ENCODE results near the gene AHR.

DNA sequence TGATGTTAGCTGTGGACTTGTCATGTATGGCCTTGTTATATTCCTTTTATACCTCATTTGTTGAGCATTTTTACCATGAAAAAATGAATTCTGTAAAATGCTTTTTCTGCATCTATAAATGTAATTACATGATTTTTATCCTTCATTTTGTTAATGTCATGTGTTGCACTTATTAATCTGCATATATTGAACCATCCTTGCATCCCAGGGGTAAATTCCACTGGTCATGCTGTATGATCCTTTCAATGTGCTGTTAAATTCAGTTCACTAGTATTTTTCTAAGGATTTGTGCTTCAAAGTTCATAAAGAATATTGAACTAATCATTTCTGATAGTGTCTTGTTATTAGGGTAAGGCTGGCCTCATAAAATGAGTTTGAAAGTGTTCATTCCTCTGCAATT, 31.9 kb upstream of the AHR start:
- TF ChIP-seq, protein P1, sequence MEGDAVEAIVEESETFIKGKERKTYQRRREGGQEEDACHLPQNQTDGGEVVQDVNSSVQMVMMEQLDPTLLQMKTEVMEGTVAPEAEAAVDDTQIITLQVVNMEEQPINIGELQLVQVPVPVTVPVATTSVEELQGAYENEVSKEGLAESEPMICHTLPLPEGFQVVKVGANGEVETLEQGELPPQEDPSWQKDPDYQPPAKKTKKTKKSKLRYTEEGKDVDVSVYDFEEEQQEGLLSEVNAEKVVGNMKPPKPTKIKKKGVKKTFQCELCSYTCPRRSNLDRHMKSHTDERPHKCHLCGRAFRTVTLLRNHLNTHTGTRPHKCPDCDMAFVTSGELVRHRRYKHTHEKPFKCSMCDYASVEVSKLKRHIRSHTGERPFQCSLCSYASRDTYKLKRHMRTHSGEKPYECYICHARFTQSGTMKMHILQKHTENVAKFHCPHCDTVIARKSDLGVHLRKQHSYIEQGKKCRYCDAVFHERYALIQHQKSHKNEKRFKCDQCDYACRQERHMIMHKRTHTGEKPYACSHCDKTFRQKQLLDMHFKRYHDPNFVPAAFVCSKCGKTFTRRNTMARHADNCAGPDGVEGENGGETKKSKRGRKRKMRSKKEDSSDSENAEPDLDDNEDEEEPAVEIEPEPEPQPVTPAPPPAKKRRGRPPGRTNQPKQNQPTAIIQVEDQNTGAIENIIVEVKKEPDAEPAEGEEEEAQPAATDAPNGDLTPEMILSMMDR (IDR thresholded peaks at IDR 0.05), result no peak
- no peak for TF ChIP-seq POLR2A (IDR thresholded peaks at IDR 0.05)
- no peak for TF ChIP-seq POLR2AphosphoS5 (IDR thresholded peaks at IDR 0.05)
- TF ChIP-seq EP300 (IDR thresholded peaks at IDR 0.05), result no peak
